Measurements from ENCODE around the gene MAST4. TPM values are rescaled to one million over a fixed set of nuclear protein-coding genes. Genes with fewer than 3 reads are reported as not detected.

MAST4 gene
- polyA plus RNA-seq, 1 experiment: 4.0 TPM

GRCh38 chr5:66830636-66831035 is 234.4 kb downstream of the MAST4 start:
- Histone ChIP-seq H3K4me3 (ENCODE audit: low read depth, low read length) (no peak overlapping the region), H3K27me3 (ENCODE audit: control insufficient read depth, insufficient read depth, low read length) (peaks cover 13% of the 10 kb centered on the region), H3K36me3 (ENCODE audit: control insufficient read depth, insufficient read depth, low read length) (no peaks in the 10 kb centered on the region)
- TF ChIP-seq, protein P1, sequence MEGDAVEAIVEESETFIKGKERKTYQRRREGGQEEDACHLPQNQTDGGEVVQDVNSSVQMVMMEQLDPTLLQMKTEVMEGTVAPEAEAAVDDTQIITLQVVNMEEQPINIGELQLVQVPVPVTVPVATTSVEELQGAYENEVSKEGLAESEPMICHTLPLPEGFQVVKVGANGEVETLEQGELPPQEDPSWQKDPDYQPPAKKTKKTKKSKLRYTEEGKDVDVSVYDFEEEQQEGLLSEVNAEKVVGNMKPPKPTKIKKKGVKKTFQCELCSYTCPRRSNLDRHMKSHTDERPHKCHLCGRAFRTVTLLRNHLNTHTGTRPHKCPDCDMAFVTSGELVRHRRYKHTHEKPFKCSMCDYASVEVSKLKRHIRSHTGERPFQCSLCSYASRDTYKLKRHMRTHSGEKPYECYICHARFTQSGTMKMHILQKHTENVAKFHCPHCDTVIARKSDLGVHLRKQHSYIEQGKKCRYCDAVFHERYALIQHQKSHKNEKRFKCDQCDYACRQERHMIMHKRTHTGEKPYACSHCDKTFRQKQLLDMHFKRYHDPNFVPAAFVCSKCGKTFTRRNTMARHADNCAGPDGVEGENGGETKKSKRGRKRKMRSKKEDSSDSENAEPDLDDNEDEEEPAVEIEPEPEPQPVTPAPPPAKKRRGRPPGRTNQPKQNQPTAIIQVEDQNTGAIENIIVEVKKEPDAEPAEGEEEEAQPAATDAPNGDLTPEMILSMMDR (IDR thresholded peaks at IDR 0.05; ENCODE audit: insufficient read depth, low read depth, low read length): no peak
- ChIA-PET POLR2A (no interaction called here), CTCF (interaction anchor here (0.8 to 2.5 kb wide), 5 partner anchors 11 to 30 kb away, joined by 3 to 9 read pairs (median 3); no protein-coding TSS in a partner anchor)
- DNase-seq (ENCODE audit: low read depth): no peak

DNA sequence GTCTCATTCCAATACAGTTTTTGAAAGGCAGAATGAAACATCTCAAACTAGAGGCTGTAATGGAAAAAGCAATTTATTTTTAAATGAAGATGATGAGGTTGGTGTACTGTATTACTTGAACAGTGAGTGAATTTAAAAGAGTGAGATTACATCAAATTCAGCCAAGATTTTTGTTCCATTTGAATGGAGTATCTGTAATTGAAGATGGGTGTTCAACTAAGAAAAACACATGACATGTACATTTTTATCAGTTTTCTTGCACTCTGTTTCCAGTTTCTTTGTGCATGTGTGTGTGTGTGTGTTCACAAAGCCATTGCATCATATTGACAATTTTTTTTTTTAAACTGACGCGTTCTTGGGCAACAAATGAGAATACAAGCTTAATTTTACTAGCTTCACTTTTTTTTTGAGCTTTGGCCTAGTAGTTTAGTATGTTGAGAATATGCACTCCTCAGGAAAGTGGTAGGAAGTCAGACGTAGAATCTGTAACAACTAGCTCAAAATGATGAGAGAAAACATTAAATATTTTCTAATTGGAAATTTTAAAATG is 243.5 kb downstream of the MAST4 start:
- H3K27me3 ChIP-seq (ENCODE audit: control insufficient read depth, insufficient read depth, low read length): no peaks in the 10 kb centered on the region
- H3K36me3 ChIP-seq (ENCODE audit: control insufficient read depth, insufficient read depth, low read length): no peaks in the 10 kb centered on the region
- no peak overlapping the region for H3K4me3 ChIP-seq (ENCODE audit: low read depth, low read length)
- TF ChIP-seq, protein P1 (IDR thresholded peaks at IDR 0.05; ENCODE audit: insufficient read depth, low read depth, low read length): no peak
- no peak for DNase-seq (ENCODE audit: low read depth)
- ChIA-PET POLR2A (interaction anchor here (0.7 kb wide), 1 partner anchor 12 kb away, joined by 6 read pairs; no protein-coding TSS in a partner anchor), CTCF (interaction anchor here (1.1 to 1.3 kb wide), 2 partner anchors 26 to 310 kb away, joined by 3 to 5 read pairs; no protein-coding TSS in a partner anchor)

GRCh38 chr5:66840511-66841013 is 244.4 kb downstream of the MAST4 start:
- Histone ChIP-seq H3K36me3 (ENCODE audit: control insufficient read depth, insufficient read depth, low read length) (no peaks in the 10 kb centered on the region), H3K27me3 (ENCODE audit: control insufficient read depth, insufficient read depth, low read length) (no peaks in the 10 kb centered on the region), H3K4me3 (ENCODE audit: low read depth, low read length) (no peak overlapping the region)
- ChIA-PET POLR2A (no interaction called here), CTCF (interaction anchor here (1.1 to 1.3 kb wide), 2 partner anchors 26 to 309 kb away, joined by 3 to 5 read pairs; no protein-coding TSS in a partner anchor)
- TF ChIP-seq, protein P1 (IDR thresholded peaks at IDR 0.05; ENCODE audit: insufficient read depth, low read depth, low read length): no peak
- DNase-seq (ENCODE audit: low read depth): no peak

GRCh38 chr5:66841264-66841663 is 245.1 kb downstream of the MAST4 start:
- no peak for DNase-seq (ENCODE audit: low read depth)
- Histone ChIP-seq H3K27me3 (ENCODE audit: control insufficient read depth, insufficient read depth, low read length) (no peaks in the 10 kb centered on the region), H3K4me3 (ENCODE audit: low read depth, low read length) (no peak overlapping the region), H3K36me3 (ENCODE audit: control insufficient read depth, insufficient read depth, low read length) (no peaks in the 10 kb centered on the region)
- POLR2A ChIA-PET: no interaction called here
- TF ChIP-seq, protein P1 (IDR thresholded peaks at IDR 0.05; ENCODE audit: insufficient read depth, low read depth, low read length): no peak
- CTCF ChIA-PET: interaction anchor here (1.3 kb wide), 1 partner anchor 309 kb away, joined by 3 read pairs; no protein-coding TSS in a partner anchor

GRCh38 chr5:66842540-66842939 is 246.3 kb downstream of the MAST4 start:
- ChIA-PET CTCF (no interaction called here), POLR2A (no interaction called here)
- TF ChIP-seq, protein P1 (IDR thresholded peaks at IDR 0.05; ENCODE audit: insufficient read depth, low read depth, low read length): no peak
- Histone ChIP-seq H3K27me3 (ENCODE audit: control insufficient read depth, insufficient read depth, low read length) (no peaks in the 10 kb centered on the region), H3K36me3 (ENCODE audit: control insufficient read depth, insufficient read depth, low read length) (no peaks in the 10 kb centered on the region), H3K4me3 (ENCODE audit: low read depth, low read length) (no peak overlapping the region)
- DNase-seq (ENCODE audit: low read depth): no peak

All from BJ (cell line).